Gastroesophageal sphincter (tissue), 4 donors: ENCODE measurements around the gene GSTM4. TPM values are rescaled to one million over a fixed set of nuclear protein-coding genes. Genes with fewer than 3 reads are reported as not detected.
"Not testable (repeated sequence)": the region's sequence is repeated elsewhere in the genome, so short reads cannot be mapped to it uniquely, and the experiment has no call there.

Source experiments
- ATAC-seq: fragments of 150-250 bp; one replicate; pipeline ENCODE4 v1.9.1; 2016; ENCODE audit warnings: mild to moderate bottlenecking, moderate library complexity
- H3K27ac ChIP-seq, 4 donors: fragments of 200-600 bp; sonication (generic) in 3 of 4; 1 replicate in 3 of 4; 2 replicates in 1 of 4; pipeline ENCODE4 v1.5.1; 2016 to 2019
- H3K27me3 ChIP-seq: fragments of 200-600 bp; sonication (generic); one replicate; pipeline ENCODE4 v1.5.1; 2019
- H3K36me3 ChIP-seq, 2 donors: fragments of 200-600 bp; sonication (generic); one replicate each; pipeline ENCODE4 v1.5.1; 2019; ENCODE audit warnings: control low read depth in 1 of 2
- H3K4me1 ChIP-seq, 3 donors: fragments of 200-600 bp; sonication (generic); 1 replicate in 2 of 3; 2 replicates in 1 of 3; pipeline ENCODE4 v1.5.1; 2016 to 2019; ENCODE audit warnings: control low read depth in 2 of 3
- H3K4me3 ChIP-seq, 2 donors: fragments of 200-600 bp; sonication (generic); one replicate each; pipeline ENCODE4 v1.5.1; 2019; ENCODE audit warnings: mild to moderate bottlenecking in 1 of 2, moderate library complexity in 1 of 2
- H3K9me3 ChIP-seq, 3 donors: fragments of 200-600 bp; sonication (generic); one replicate each; pipeline ENCODE4 v1.5.1; 2017 to 2019; ENCODE audit warnings: control low read depth in 2 of 3
- CTCF ChIP-seq, 4 experiments: fragments of 200-600 bp in 2 of 4; fragments of 450-650 bp in 2 of 4; sonication (generic) in 1 of 4; IDR thresholded peaks; one replicate each; pipeline ENCODE4 v1.5.1; 2017 to 2019; ENCODE audit warnings: antibody characterized with exemption in 4 of 4, mild to moderate bottlenecking in 2 of 4, moderate library complexity in 2 of 4
- EP300 ChIP-seq: sonication (generic); formaldehyde crosslinking; IDR thresholded peaks from one replicate; pipeline ENCODE4 v1.6.1; 2017; ENCODE audit warnings: antibody characterized with exemption, mild to moderate bottlenecking
- POLR2A ChIP-seq, 2 donors: fragments of 450-650 bp; IDR thresholded peaks; one replicate each; pipeline ENCODE4 v1.6.1; 2017; ENCODE audit warnings: antibody characterized with exemption in 2 of 2, mild to moderate bottlenecking in 2 of 2, moderate library complexity in 1 of 2
- POLR2AphosphoS5 ChIP-seq: sonication (generic); formaldehyde crosslinking; IDR thresholded peaks from one replicate; pipeline ENCODE4 v1.6.1; 2017; ENCODE audit warnings: antibody characterized with exemption
- WGBS, 2 donors: methylation state at CpG; one replicate each; pipeline ENCODE4 v1.1.5; 2018; ENCODE audit warnings: low coverage in 1 of 2; 5-methylcytosine and 5-hydroxymethylcytosine counted together
- total RNA-seq, 4 donors: library from RNA; depleted of rRNA; stranded (reverse); fragments of >200 nt; gene quantifications; one replicate each; pipeline ENCODE4 v1.1.0, GENCODE V29; 2016

GSTM4 gene
- total RNA-seq, 4 donors from 2014 or later, result 21.4 to 71.0 (median 42.4) TPM

GRCh38 chr1:109677459-109677858 lies 21.6 kb downstream of the GSTM4 start:
- no peaks in the 10 kb centered on the region for H3K4me1 ChIP-seq
- H3K36me3 ChIP-seq, result peaks cover 0 to 15% of the 10 kb centered on the region in 2 donors
- H3K27ac ChIP-seq, result no peak overlapping the region
- no peak overlapping the region for H3K4me3 ChIP-seq
- 59% methylated on average over 3 of the region's 3 CpGs for WGBS, 2 donors
- no peaks in the 10 kb centered on the region for H3K9me3 ChIP-seq
- no peak for ATAC-seq
- TF ChIP-seq POLR2AphosphoS5, result no peak
- TF ChIP-seq EP300, result no peak
- no peak for TF ChIP-seq POLR2A (IDR thresholded peaks at IDR 0.05)
- TF ChIP-seq CTCF (IDR thresholded peaks at IDR 0.05), result no peak
- no peaks in the 10 kb centered on the region for H3K27me3 ChIP-seq

- H3K27ac ChIP-seq, H3K27me3 ChIP-seq, ATAC-seq, H3K9me3 ChIP-seq, H3K4me1 ChIP-seq, H3K4me3 ChIP-seq, H3K36me3 ChIP-seq: not testable (repeated sequence)
- 74 to 100% methylated on average over 2 of the region's 2 CpGs for WGBS, 2 donors
Measured at GRCh38 chr1:109678637-109679036, 22.7 kb downstream of the GSTM4 start.

GRCh38 chr1:109684777-109685176 lies 28.9 kb downstream of the GSTM4 start:
- not testable (repeated sequence) for H3K4me1 ChIP-seq, H3K9me3 ChIP-seq, H3K27me3 ChIP-seq, H3K36me3 ChIP-seq, H3K27ac ChIP-seq, H3K4me3 ChIP-seq, ATAC-seq
- 100% methylated on average over 2 of the region's 6 CpGs; no CpG with 5 or more reads in 1 of the 2 donors for WGBS, 2 donors

DNA sequence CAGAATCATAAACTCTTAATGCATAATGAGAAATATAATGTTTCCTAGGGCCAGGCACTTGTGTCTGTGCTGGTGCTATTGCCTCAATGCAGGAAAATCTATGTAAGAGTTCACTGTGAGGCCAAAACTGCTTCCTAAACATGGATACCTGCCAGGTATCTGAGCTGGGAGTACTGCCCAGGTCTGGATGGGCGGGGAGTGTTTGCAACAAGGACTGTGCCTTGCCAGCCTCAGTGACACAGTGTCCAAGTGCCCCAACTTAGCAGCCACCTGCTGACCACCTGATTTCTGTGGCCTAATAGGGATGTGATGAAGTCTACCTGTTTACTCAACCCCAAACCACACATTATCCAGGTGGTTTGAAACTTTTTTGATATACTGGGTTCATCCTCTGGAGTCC lies 29.5 kb downstream of the GSTM4 start:
- H3K27ac ChIP-seq, ATAC-seq, H3K27me3 ChIP-seq, H3K36me3 ChIP-seq, H3K4me1 ChIP-seq, H3K4me3 ChIP-seq, H3K9me3 ChIP-seq: not testable (repeated sequence)
- no CpG with 5 or more reads among the region's 1 CpG for WGBS, 2 donors

DNA sequence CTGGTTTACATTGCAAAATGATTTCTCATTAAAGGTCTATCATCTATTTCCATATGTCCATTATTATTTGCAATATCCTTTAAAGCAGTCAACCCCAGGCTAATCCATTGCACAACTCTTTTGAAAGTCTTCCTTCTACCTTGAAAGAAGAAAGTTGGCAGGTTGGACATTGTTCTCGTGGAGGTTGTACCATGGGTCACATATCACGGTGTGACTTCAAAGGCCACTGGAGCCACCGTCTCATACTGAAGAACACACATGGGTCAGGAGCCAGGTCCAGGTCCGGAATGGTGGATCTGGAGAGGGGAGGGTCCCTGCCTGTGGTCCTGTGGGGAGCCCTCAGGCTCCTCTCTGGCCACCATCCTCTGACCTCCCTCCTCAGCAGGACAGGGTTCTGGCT lies 30.0 kb downstream of the GSTM4 start:
- not testable (repeated sequence) for H3K36me3 ChIP-seq, ATAC-seq, H3K27me3 ChIP-seq, H3K9me3 ChIP-seq, H3K4me3 ChIP-seq, H3K4me1 ChIP-seq, H3K27ac ChIP-seq
- no CpG with 5 or more reads among the region's 4 CpGs for WGBS, 2 donors

GRCh38 chr1:109687109-109687508 lies 31.2 kb downstream of the GSTM4 start:
- H3K27ac ChIP-seq, result peak overlapping the region in 1 of 4 donors; percentile 80
- not testable (repeated sequence) for H3K27me3 ChIP-seq, H3K36me3 ChIP-seq, H3K4me1 ChIP-seq, H3K9me3 ChIP-seq, ATAC-seq, H3K4me3 ChIP-seq
- no CpG with 5 or more reads among the region's 11 CpGs for WGBS, 2 donors

DNA sequence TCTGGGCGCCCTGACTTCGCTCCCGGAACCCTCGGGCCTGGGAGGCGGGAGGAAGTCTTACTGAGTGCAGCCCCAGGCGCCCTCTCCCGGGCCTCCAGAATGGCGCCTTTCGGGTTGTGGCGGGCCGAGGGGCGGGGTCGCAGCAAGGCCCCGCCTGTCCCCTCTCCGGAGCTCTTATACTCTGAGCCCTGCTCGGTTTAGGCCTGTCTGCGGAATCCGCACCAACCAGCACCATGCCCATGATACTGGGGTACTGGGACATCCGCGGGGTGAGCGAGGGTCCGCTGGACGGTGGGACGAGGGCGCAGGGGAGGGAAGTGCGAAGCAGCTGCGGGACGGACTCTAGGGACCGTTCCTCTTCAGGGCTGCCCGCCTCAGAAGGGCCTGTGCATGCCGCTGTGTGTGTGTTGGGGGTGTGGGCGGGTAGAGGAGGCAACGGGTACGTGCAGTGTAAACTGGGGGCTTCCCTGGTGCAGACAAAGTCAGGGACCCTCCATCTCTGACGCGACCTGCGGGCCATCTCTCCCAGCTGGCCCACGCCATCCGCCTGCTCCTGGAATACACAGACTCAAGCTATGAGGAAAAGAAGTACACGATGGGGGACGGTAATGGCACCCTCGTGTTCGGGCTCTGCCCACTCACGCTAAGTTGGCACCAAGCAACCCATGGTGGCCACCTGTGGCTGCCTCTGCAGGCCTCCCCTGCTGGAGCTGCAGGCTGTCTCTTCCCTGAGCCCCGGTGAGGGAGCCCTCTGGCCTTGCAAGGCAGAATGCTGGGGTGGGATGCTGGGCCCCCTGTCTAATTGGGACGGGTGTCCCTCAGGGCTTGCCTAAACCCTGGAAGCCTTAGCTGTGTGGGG lies 32.0 kb downstream of the GSTM4 start, which contains the start of gene GSTM1:
TSS of gene GSTM1 (plus strand) at position 177 of the 859 bp plus-strand sequence. CDS start at position 234, 57 bp downstream.
- Histone ChIP-seq H3K36me3 (no peaks in the 10 kb centered on the region), H3K27me3 (no peaks in the 10 kb centered on the region), H3K4me3 (no peak within 1 kb of the TSS), H3K9me3 (no peaks in the 10 kb centered on the region), H3K4me1 (no peaks in the 10 kb centered on the region), H3K27ac (peak within 1 kb of the TSS in 1 of 4 donors; percentile 80)
- TF ChIP-seq POLR2A (IDR thresholded peaks at IDR 0.05), result no peak
- no peak for TF ChIP-seq POLR2AphosphoS5
- no peak for TF ChIP-seq CTCF (IDR thresholded peaks at IDR 0.05)
- TF ChIP-seq EP300, result no peak
- no CpG with 5 or more reads among the region's 46 CpGs for WGBS, 2 donors
- ATAC-seq, result peak; percentile 98
